ENCODE measurements around the gene FOXP1.

Gene FOXP1

DNA sequence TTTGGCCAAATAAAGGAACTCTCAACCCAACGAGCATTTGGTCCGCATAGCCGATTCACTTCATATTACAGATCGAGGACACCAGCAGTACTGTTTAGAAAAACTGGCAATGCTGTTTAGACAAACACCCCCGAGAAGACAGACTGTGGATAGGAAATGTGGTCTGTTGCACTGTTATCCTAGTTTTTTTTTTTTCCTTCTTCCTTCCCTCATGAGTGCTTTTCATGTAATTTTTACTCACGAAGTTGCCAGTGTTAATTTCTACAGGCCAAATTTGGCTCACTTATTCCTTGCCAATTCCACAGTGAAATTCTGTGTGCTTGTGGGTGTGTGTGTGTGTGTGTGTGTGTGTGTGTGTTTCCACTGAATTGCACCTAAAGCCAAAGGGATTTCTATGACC, 165.7 kb downstream of the FOXP1 start:
- no peaks in the 10 kb centered on the region for H3K9me3 ChIP-seq
- TF ChIP-seq, protein P1, sequence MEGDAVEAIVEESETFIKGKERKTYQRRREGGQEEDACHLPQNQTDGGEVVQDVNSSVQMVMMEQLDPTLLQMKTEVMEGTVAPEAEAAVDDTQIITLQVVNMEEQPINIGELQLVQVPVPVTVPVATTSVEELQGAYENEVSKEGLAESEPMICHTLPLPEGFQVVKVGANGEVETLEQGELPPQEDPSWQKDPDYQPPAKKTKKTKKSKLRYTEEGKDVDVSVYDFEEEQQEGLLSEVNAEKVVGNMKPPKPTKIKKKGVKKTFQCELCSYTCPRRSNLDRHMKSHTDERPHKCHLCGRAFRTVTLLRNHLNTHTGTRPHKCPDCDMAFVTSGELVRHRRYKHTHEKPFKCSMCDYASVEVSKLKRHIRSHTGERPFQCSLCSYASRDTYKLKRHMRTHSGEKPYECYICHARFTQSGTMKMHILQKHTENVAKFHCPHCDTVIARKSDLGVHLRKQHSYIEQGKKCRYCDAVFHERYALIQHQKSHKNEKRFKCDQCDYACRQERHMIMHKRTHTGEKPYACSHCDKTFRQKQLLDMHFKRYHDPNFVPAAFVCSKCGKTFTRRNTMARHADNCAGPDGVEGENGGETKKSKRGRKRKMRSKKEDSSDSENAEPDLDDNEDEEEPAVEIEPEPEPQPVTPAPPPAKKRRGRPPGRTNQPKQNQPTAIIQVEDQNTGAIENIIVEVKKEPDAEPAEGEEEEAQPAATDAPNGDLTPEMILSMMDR (IDR thresholded peaks at IDR 0.05) = no peak
- no peaks in the 10 kb centered on the region for H3K27me3 ChIP-seq
- H3K4me3 ChIP-seq (ENCODE audit: low read depth in 1 of 2, low read length in 1 of 2) = no peak overlapping the region
- peaks cover 7 to 14% of the 10 kb centered on the region in 2 experiments for H3K4me1 ChIP-seq (ENCODE audit: control insufficient read depth in 1 of 2, insufficient read depth in 1 of 2, low read depth in 1 of 2, low read length in 1 of 2)
- H3K36me3 ChIP-seq = no peaks in the 10 kb centered on the region
- H3K27ac ChIP-seq = no peak overlapping the region

DNA sequence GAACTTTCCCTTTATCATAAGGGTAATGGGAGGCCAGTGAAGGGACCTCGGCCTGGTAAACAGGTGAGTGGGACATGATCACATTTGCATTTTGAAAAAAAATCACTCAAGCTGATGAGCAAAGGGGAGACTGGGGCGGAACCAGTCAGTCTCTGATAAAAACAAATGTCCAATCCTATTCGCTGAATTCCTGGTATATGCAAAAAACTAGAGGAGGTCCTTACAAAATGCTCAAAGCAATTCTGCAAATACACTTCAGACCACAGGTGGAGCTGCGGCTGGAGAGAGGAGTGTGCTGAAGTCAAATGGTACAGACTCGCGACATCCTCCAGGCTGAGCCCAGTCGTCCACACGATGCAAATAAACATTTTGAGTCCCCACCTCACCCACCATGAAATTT, 166.7 kb downstream of the FOXP1 start:
- no peaks in the 10 kb centered on the region for H3K9me3 ChIP-seq
- H3K36me3 ChIP-seq = no peaks in the 10 kb centered on the region
- peaks cover 3 to 6% of the 10 kb centered on the region in 2 experiments for H3K4me1 ChIP-seq (ENCODE audit: control insufficient read depth in 1 of 2, insufficient read depth in 1 of 2, low read depth in 1 of 2, low read length in 1 of 2)
- H3K27me3 ChIP-seq = no peaks in the 10 kb centered on the region
- H3K27ac ChIP-seq = no peak overlapping the region
- no peak overlapping the region for H3K4me3 ChIP-seq (ENCODE audit: low read depth in 1 of 2, low read length in 1 of 2)
- TF ChIP-seq, protein P1 (IDR thresholded peaks at IDR 0.05) = no peak

DNA sequence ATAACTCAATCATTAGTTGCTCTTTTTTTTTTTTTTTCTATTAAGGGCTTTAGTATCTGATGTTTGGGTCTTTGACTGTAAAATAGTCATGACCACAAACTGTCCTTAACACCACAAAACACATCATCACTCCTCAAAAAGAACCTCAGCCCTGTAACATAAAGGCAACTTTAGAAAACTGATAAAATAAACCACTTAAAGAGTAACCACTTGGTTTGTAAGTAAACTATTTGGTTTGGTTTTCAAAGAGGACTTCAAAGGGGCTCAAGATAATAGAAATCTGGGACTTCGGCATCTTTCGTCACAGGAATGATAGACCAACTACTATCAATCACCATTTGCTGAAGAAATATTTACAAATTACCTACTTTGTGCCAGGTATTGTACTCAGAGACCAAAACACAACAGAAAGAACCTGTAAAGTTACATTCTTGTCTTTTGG, 167.8 kb downstream of the FOXP1 start:
- TF ChIP-seq, protein P1 (IDR thresholded peaks at IDR 0.05) = no peak
- Histone ChIP-seq H3K36me3 (no peaks in the 10 kb centered on the region), H3K9me3 (no peaks in the 10 kb centered on the region), H3K4me3 (ENCODE audit: low read depth in 1 of 2, low read length in 1 of 2) (no peak overlapping the region), H3K27me3 (no peaks in the 10 kb centered on the region), H3K27ac (no peak overlapping the region), H3K4me1 (ENCODE audit: control insufficient read depth in 1 of 2, insufficient read depth in 1 of 2, low read depth in 1 of 2, low read length in 1 of 2) (peaks cover 0 to 3% of the 10 kb centered on the region in 2 experiments)

DNA sequence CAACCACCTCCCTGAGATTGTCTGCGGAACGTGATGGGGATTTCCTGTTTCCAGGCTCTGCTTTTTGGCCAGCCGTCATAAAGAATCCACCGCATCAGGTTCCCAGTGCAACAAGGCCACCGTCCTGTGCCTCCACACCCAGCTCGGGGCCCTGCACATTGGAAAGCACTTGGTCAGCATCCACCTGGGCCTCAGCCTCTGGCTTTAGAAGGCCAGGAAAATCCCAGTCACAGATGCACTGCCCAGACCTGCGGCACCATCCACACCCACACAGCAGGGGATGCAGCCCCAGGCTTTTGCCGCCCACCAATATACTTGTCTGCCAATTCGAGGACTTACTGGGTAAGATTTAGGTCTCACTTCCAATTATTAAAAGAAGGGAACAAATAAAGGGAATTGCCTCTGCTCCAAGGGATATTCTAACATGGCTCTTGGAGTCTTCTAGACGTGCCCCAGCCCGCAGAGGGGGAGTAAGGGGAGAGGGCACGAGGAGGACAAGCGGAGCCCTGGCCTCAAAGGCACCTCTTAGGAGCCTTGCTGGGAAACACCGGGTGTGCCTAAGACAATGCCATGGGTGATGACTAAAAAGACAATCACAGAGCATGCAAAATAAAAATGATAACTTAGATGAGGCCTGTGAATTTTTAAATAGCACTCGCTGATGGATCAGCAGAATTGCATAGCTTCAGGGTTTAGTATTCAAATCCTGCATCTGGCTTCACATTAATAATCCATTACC, 169.2 kb downstream of the FOXP1 start:
- TF ChIP-seq, protein P1 (IDR thresholded peaks at IDR 0.05) = no peak
- Histone ChIP-seq H3K4me1 (ENCODE audit: control insufficient read depth in 1 of 2, insufficient read depth in 1 of 2, low read depth in 1 of 2, low read length in 1 of 2) (peaks cover 0 to 3% of the 10 kb centered on the region in 2 experiments), H3K4me3 (ENCODE audit: low read depth in 1 of 2, low read length in 1 of 2) (no peak overlapping the region), H3K9me3 (no peaks in the 10 kb centered on the region), H3K27me3 (no peaks in the 10 kb centered on the region), H3K27ac (no peak overlapping the region), H3K36me3 (no peaks in the 10 kb centered on the region)

DNA sequence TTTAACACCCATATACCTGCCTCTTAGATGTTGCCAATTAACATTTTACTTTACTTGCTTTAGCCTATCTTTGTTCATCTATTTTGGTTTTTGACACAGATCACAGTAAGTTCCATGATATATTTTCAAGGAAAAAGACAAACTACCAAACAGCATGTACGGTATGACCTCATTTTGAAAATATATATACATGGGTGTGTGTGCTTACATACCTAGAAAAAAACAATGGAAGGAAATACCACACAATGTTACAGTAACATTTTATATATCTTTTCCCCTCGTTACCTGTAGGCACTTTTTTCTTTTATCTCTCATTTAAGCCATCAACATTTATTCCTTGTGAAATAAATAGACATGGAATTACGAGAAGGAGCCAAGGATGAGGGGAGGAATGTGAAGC, 170.0 kb downstream of the FOXP1 start:
- H3K4me1 ChIP-seq (ENCODE audit: control insufficient read depth in 1 of 2, insufficient read depth in 1 of 2, low read depth in 1 of 2, low read length in 1 of 2) = peaks cover 0 to 3% of the 10 kb centered on the region in 2 experiments
- no peaks in the 10 kb centered on the region for H3K9me3 ChIP-seq
- H3K36me3 ChIP-seq = no peaks in the 10 kb centered on the region
- TF ChIP-seq, protein P1 (IDR thresholded peaks at IDR 0.05) = no peak
- H3K27ac ChIP-seq = no peak overlapping the region
- no peaks in the 10 kb centered on the region for H3K27me3 ChIP-seq
- no peak overlapping the region for H3K4me3 ChIP-seq (ENCODE audit: low read depth in 1 of 2, low read length in 1 of 2)
